DOHH2 (cell line): Measurements from ENCODE around the gene RBM15B.

Experiments
- H3F3A ChIP-seq: fragments of 200-600 bp; sonication (generic), shearing (Covaris generic); 2 replicates; pipeline ENCODE4 v1.6.0; 2016; ENCODE audit warnings: antibody characterized with exemption, mild to moderate bottlenecking; ENCODE audit not compliant: control insufficient read depth, insufficient read depth
- H3K27ac ChIP-seq: fragments of 200-600 bp; sonication (generic); 2 replicates; pipeline ENCODE4 v1.5.1; 2014; ENCODE audit warnings: low read depth, mild to moderate bottlenecking, low read length, moderate library complexity
- H3K27me3 ChIP-seq: fragments of 200-600 bp; sonication (generic); 2 replicates; pipeline ENCODE4 v1.6.1; 2014; ENCODE audit warnings: mild to moderate bottlenecking, low read length, mixed read lengths; ENCODE audit not compliant: control insufficient read depth
- H3K36me3 ChIP-seq: fragments of 200-600 bp; sonication (generic); 2 replicates; pipeline ENCODE4 v1.6.1; 2014; ENCODE audit warnings: mild to moderate bottlenecking, low read length, moderate library complexity, mixed read lengths; ENCODE audit not compliant: control insufficient read depth
- H3K4me1 ChIP-seq: fragments of 200-600 bp; sonication (generic); 2 replicates; pipeline ENCODE4 v1.6.1; 2014; ENCODE audit warnings: mild to moderate bottlenecking, low read length, mixed read lengths; ENCODE audit not compliant: control insufficient read depth
- H3K4me2 ChIP-seq: fragments of 200-600 bp; sonication (generic); 2 replicates; pipeline ENCODE4 v1.6.0; 2014; ENCODE audit warnings: mild to moderate bottlenecking, low read length, moderate library complexity
- H3K4me3 ChIP-seq: fragments of 200-600 bp; sonication (generic); 2 replicates; pipeline ENCODE4 v1.5.1; 2014; ENCODE audit warnings: mild to moderate bottlenecking, low read length, mixed read lengths
- H3K79me2 ChIP-seq: fragments of 200-600 bp; sonication (generic); 2 replicates; pipeline ENCODE4 v1.6.1; 2014; ENCODE audit warnings: mild to moderate bottlenecking, low read length, mixed read lengths; ENCODE audit not compliant: control insufficient read depth
- H3K9me2 ChIP-seq: fragments of 200-600 bp; sonication (generic); replicated peaks from 2 replicates; pipeline ENCODE4 v1.6.1; 2014; ENCODE audit warnings: mild to moderate bottlenecking, low read length, mixed read lengths; ENCODE audit not compliant: control insufficient read depth
- H3K9me3 ChIP-seq: fragments of 200-600 bp; sonication (generic); 2 replicates; pipeline ENCODE4 v1.6.1; 2014; ENCODE audit warnings: antibody characterized with exemption, low read length, mixed read lengths; ENCODE audit not compliant: control insufficient read depth, insufficient read depth
- H4K20me1 ChIP-seq: fragments of 200-600 bp; sonication (generic); 2 replicates; pipeline ENCODE4 v1.6.0; 2014; ENCODE audit warnings: low read depth, mild to moderate bottlenecking, antibody characterized with exemption, low read length, moderate library complexity; ENCODE audit not compliant: control insufficient read depth, insufficient read depth
- EZH2phosphoT487 ChIP-seq: fragments of 200-600 bp; sonication (generic); IDR thresholded peaks from 2 replicates; pipeline ENCODE4 v1.6.1; 2017; ENCODE audit warnings: borderline replicate concordance, mild to moderate bottlenecking, antibody characterized with exemption, low read length, moderate library complexity, mixed read lengths
- TF ChIP-seq, protein P1 (sequence below): fragments of 200-600 bp; sonication (generic); IDR thresholded peaks from one replicate; pipeline ENCODE4 v1.5.1; 2014; ENCODE audit warnings: antibody characterized with exemption, mild to moderate bottlenecking, low read depth, low read length; ENCODE audit not compliant: poor library complexity, severe bottlenecking

The RBM15B gene

DNA sequence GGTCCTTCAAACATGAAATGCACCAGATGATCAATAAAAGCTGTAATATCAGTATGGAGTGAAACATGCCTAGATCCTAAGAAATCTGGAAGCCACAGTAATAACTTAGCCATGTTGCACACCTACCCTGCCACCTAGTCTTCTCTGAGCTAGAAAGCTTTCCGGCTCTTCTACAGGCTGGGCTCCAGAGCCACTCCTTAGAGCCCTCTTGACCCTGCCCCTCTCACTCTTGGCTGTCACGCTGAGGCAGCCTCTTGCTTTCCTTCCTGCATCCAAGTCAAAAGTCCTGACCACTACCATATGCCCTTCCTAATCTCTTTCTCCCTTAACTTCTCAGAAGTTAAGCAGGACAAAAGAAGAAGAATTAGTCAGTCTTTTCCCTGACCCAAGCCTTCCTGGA lies 17.7 kb downstream of the RBM15B start:
- H3K27ac ChIP-seq = no peak overlapping the region
- no peak overlapping the region for H3K4me3 ChIP-seq
- TF ChIP-seq EZH2phosphoT487 = no peak
- TF ChIP-seq, protein P1, sequence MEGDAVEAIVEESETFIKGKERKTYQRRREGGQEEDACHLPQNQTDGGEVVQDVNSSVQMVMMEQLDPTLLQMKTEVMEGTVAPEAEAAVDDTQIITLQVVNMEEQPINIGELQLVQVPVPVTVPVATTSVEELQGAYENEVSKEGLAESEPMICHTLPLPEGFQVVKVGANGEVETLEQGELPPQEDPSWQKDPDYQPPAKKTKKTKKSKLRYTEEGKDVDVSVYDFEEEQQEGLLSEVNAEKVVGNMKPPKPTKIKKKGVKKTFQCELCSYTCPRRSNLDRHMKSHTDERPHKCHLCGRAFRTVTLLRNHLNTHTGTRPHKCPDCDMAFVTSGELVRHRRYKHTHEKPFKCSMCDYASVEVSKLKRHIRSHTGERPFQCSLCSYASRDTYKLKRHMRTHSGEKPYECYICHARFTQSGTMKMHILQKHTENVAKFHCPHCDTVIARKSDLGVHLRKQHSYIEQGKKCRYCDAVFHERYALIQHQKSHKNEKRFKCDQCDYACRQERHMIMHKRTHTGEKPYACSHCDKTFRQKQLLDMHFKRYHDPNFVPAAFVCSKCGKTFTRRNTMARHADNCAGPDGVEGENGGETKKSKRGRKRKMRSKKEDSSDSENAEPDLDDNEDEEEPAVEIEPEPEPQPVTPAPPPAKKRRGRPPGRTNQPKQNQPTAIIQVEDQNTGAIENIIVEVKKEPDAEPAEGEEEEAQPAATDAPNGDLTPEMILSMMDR = no peak
- peaks cover 2% of the 10 kb centered on the region; the same call in 1 of the 2 replicates for H3F3A ChIP-seq
- H3K27me3 ChIP-seq = no peaks in the 10 kb centered on the region
- H3K9me2 ChIP-seq = no peaks in the 10 kb centered on the region
- no peaks in the 10 kb centered on the region for H4K20me1 ChIP-seq
- H3K4me2 ChIP-seq = no peak overlapping the region
- H3K9me3 ChIP-seq = no peaks in the 10 kb centered on the region
- no peaks in the 10 kb centered on the region for H3K4me1 ChIP-seq
- peaks cover 70% of the 10 kb centered on the region for H3K36me3 ChIP-seq
- peaks cover 15% of the 10 kb centered on the region for H3K79me2 ChIP-seq

DNA sequence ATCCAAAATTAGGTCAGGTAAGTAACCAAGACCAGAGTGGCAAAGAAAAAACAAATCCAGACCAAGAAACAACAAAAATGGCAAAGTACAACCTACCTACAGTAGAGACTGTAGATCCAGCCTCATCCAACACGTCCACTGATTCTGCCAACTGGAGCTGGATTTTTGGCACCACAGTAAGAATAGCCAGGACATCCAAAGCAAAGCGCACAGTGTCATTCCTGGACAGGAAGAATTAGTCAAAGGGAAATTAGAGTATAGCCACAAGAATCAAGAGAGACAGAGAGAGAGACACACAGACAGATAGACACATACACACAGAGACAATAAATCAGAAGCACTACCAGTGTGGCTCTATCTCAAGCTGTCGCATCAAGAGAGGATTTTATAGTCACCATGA lies 31.1 kb downstream of the RBM15B start:
- Histone ChIP-seq H3K27ac (no peak overlapping the region), H3K79me2 (no peaks in the 10 kb centered on the region), H3K9me2 (no peaks in the 10 kb centered on the region), H3K27me3 (no peaks in the 10 kb centered on the region), H3K36me3 (peaks cover 64% of the 10 kb centered on the region), H3K4me3 (no peak overlapping the region), H3F3A (no peaks in the 10 kb centered on the region), H4K20me1 (no peaks in the 10 kb centered on the region), H3K4me2 (no peak overlapping the region), H3K4me1 (no peaks in the 10 kb centered on the region), H3K9me3 (no peaks in the 10 kb centered on the region)
- TF ChIP-seq, protein P1 = no peak
- no peak for TF ChIP-seq EZH2phosphoT487

DNA sequence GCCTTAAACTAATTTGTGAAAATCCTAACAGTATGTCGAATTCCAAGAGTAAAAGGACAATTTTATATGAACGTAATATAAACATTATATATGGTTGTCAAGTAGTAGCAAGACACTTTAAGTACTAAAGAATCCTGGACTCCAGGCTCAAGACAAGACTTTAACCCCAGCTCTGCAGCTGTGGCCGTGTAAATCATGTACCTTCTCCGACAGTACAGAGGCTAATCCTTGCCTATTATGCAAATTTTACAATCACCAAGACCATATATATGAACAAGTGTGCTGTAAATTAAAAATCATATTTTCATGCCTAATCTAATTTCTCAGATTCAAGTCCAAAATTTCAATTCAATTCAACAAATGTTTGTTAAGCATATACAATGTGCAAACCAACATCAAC lies 35.8 kb downstream of the RBM15B start:
- H3K79me2 ChIP-seq = no peaks in the 10 kb centered on the region
- no peak overlapping the region for H3K4me2 ChIP-seq
- no peak overlapping the region for H3K4me3 ChIP-seq
- 0 out of 2 replicates have a peak, but pooled peaks cover 3% of the 10 kb centered on the region for H3F3A ChIP-seq
- no peak overlapping the region for H3K27ac ChIP-seq
- TF ChIP-seq EZH2phosphoT487 = no peak
- TF ChIP-seq, protein P1 = no peak
- H3K4me1 ChIP-seq = no peaks in the 10 kb centered on the region
- H3K36me3 ChIP-seq = peaks cover 63% of the 10 kb centered on the region
- no peaks in the 10 kb centered on the region for H3K27me3 ChIP-seq
- H3K9me2 ChIP-seq = no peaks in the 10 kb centered on the region
- H4K20me1 ChIP-seq = no peaks in the 10 kb centered on the region
- H3K9me3 ChIP-seq = no peaks in the 10 kb centered on the region

DNA sequence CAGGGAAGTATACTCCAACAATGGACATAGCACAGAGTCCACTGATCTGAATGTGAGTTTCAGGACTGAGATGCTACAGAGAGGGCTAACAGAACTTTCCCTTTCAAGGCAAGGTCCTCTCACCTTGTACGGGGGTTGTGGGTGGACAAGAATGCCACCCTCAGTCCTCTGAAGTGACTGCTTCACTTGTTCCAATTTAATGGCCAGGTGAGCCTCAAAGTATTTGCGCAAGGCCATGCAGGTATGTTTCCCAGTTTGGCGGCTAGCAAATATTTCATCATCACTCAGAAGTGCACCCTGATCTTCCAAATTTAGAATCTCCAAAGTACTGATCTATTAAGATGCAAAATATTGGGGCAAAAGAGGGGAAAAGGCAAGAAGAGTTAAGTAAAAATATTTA lies 38.1 kb downstream of the RBM15B start:
- Histone ChIP-seq H3K4me2 (no peak overlapping the region), H3K9me3 (no peaks in the 10 kb centered on the region), H3F3A (0 out of 2 replicates have a peak, but pooled peaks cover 3% of the 10 kb centered on the region), H3K27ac (no peak overlapping the region), H3K36me3 (peaks cover 67% of the 10 kb centered on the region), H3K4me3 (no peak overlapping the region), H3K27me3 (no peaks in the 10 kb centered on the region), H3K4me1 (no peaks in the 10 kb centered on the region), H3K79me2 (peaks cover 2% of the 10 kb centered on the region), H4K20me1 (no peaks in the 10 kb centered on the region), H3K9me2 (no peaks in the 10 kb centered on the region)
- TF ChIP-seq, protein P1 = no peak
- TF ChIP-seq EZH2phosphoT487 = no peak
